HT-29 (cell line): ENCODE measurements around the gene EXOC3. TPM values are rescaled to one million over a fixed set of nuclear protein-coding genes. Genes with fewer than 3 reads are reported as not detected.

ENCODE experiments used
- total RNA-seq: library from RNA; depleted of rRNA; stranded (reverse); fragments of >200 nt; shearing (Covaris generic); gene quantifications from 2 replicates; pipeline ENCODE4 v1.2.3, GENCODE V29; 2014; rRNA removed

EXOC3 gene
- total RNA-seq, 1 experiment from 2014 or later, result 65.7 TPM

Other genes starting within 250 kb of the EXOC3 start
- gene CCDC127, start 225.0 kb upstream of the EXOC3 start, total RNA-seq, result 3.7 and 5.9 TPM in 2 replicates
- gene SDHA, start 224.9 kb upstream of the EXOC3 start, total RNA-seq, result 273 and 277 TPM in 2 replicates
- gene PDCD6, start 171.5 kb upstream of the EXOC3 start, total RNA-seq, result 506 and 531 TPM in 2 replicates
- gene AHRR, start 121.5 kb upstream of the EXOC3 start, total RNA-seq, result 3.0 and 5.4 TPM in 2 replicates
- 11.5 and 16.0 TPM in 2 replicates for gene SLC9A3, start 81.3 kb downstream of the EXOC3 start, total RNA-seq
- gene CEP72, start 169.2 kb downstream of the EXOC3 start, total RNA-seq, result 31.5 and 42.4 TPM in 2 replicates